MM.1S (cell line): Measurements from ENCODE around the gene THEM4.

Experiments used
- DNase-seq: peaks from one replicate; pipeline ENCODE4 v3.0.0-alpha.2; 2015
- H2AFZ ChIP-seq: fragments of 300-600 bp; sonication (generic); 2 replicates; pipeline ENCODE4 v1.6.0; 2016; ENCODE audit warnings: antibody characterized with exemption, low read length
- H3F3A ChIP-seq: fragments of 300-600 bp; sonication (generic); 2 replicates; pipeline ENCODE4 v1.6.1; 2016; ENCODE audit warnings: mild to moderate bottlenecking, antibody characterized with exemption, low read length, moderate library complexity, mixed read lengths; ENCODE audit not compliant: insufficient read depth
- H3K27ac ChIP-seq: fragments of 300-600 bp; sonication (generic); 2 replicates; pipeline ENCODE4 v1.5.1; 2016; ENCODE audit warnings: mild to moderate bottlenecking, low read length
- H3K27me3 ChIP-seq: fragments of 300-600 bp; sonication (generic); replicated peaks from 2 replicates; pipeline ENCODE4 v1.6.0; 2016; ENCODE audit warnings: low read length; ENCODE audit not compliant: insufficient read depth
- H3K36me3 ChIP-seq: fragments of 300-600 bp; sonication (generic); replicated peaks from 2 replicates; pipeline ENCODE4 v1.6.1; 2016; ENCODE audit warnings: mild to moderate bottlenecking, low read length, mixed read lengths; ENCODE audit not compliant: insufficient read depth
- H3K4me1 ChIP-seq: fragments of 300-600 bp; sonication (generic); 2 replicates; pipeline ENCODE4 v1.6.1; 2016; ENCODE audit warnings: low read length, mixed read lengths
- H3K4me2 ChIP-seq: fragments of 300-600 bp; sonication (generic); 2 replicates; pipeline ENCODE4 v1.6.0; 2016; ENCODE audit warnings: low read depth, low read length
- H3K4me3 ChIP-seq: fragments of 300-600 bp; sonication (generic); 2 replicates; pipeline ENCODE4 v1.5.1; 2016; ENCODE audit warnings: low read length, mixed read lengths
- H3K79me2 ChIP-seq: fragments of 300-600 bp; sonication (generic); 2 replicates; pipeline ENCODE4 v1.6.1; 2016; ENCODE audit warnings: mixed run types, low read length, mixed read lengths
- H3K9ac ChIP-seq: fragments of 300-600 bp; sonication (generic); 2 replicates; pipeline ENCODE4 v1.6.1; 2016; ENCODE audit warnings: low read length, mixed read lengths
- H3K9me2 ChIP-seq: fragments of 300-600 bp; sonication (generic); replicated peaks from 2 replicates; pipeline ENCODE4 v1.6.1; 2016; ENCODE audit warnings: mild to moderate bottlenecking, low read length, mixed read lengths; ENCODE audit not compliant: insufficient read depth
- H3K9me3 ChIP-seq: fragments of 300-600 bp; sonication (generic); replicated peaks from 2 replicates; pipeline ENCODE4 v1.6.1; 2016; ENCODE audit warnings: mild to moderate bottlenecking, low read length, mixed read lengths; ENCODE audit not compliant: insufficient read depth
- H4K20me1 ChIP-seq: fragments of 300-600 bp; sonication (generic); 2 replicates; pipeline ENCODE4 v1.6.1; 2016; ENCODE audit warnings: mild to moderate bottlenecking, low read length, moderate library complexity, mixed read lengths; ENCODE audit not compliant: insufficient read depth
- CTCF ChIP-seq: fragments of 300-600 bp; sonication (generic); IDR thresholded peaks from 2 replicates; pipeline ENCODE4 v1.5.1; 2016; ENCODE audit warnings: antibody characterized with exemption, low read length, mixed read lengths
- EZH2 ChIP-seq: fragments of 300-600 bp; sonication (generic); optimal IDR thresholded peaks from 2 replicates; pipeline ENCODE3; 2017; ENCODE audit warnings: low read depth, mild to moderate bottlenecking, antibody characterized with exemption, low read length, mixed read lengths
- EZH2phosphoT487 ChIP-seq: fragments of 300-600 bp; sonication (generic); IDR thresholded peaks from 2 replicates; pipeline ENCODE4 v1.6.1; 2018; ENCODE audit warnings: antibody characterized with exemption, low read length

Gene THEM4

GRCh38 chr1:151914076-151914475, 4.8 kb upstream of the THEM4 start:
- TF ChIP-seq EZH2: no peak
- no peak for TF ChIP-seq EZH2phosphoT487
- no peak for TF ChIP-seq CTCF
- H3K27me3 ChIP-seq: no peaks in the 10 kb centered on the region
- H3K9me3 ChIP-seq: no peaks in the 10 kb centered on the region
- DNase-seq: no peak
- no peaks in the 10 kb centered on the region for H3K9me2 ChIP-seq
- H3F3A ChIP-seq: peaks cover 18% of the 10 kb centered on the region
- H3K9ac ChIP-seq: no peak overlapping the region
- no peak overlapping the region for H3K27ac ChIP-seq
- no peak overlapping the region for H3K4me2 ChIP-seq
- H2AFZ ChIP-seq: no peak overlapping the region
- H3K36me3 ChIP-seq: no peaks in the 10 kb centered on the region
- no peaks in the 10 kb centered on the region for H3K79me2 ChIP-seq
- no peak overlapping the region for H3K4me3 ChIP-seq
- no peaks in the 10 kb centered on the region for H4K20me1 ChIP-seq
- H3K4me1 ChIP-seq: peaks cover 16% of the 10 kb centered on the region

DNA sequence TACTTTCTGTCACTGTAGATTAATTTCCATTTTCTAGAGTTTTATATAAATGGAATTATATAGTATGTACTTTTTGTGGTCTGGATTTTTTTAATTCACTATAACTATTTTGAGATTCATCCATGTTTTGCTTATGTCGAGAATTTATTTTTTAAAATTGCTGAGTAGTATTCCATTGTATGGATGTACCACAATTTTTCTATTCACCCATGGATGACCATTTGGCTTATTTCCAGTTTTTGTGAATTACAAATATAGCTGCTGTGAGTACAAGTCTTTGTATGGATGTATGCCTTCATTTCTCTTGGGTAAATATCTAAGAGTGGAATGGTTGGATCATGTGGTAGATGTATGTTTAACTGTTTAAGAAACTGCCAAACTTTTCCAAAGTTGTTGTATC, 3.7 kb upstream of the THEM4 start:
- no peaks in the 10 kb centered on the region for H3K36me3 ChIP-seq
- no peaks in the 10 kb centered on the region for H3K9me2 ChIP-seq
- no peak overlapping the region for H2AFZ ChIP-seq

GRCh38 chr1:151908228-151908691, 1.1 kb downstream of the THEM4 start:
- Histone ChIP-seq H3K4me3 (peak overlapping the region; percentile 80), H3K4me1 (peaks cover 12% of the 10 kb centered on the region; the same call in 1 of the 2 replicates), H3K27me3 (no peaks in the 10 kb centered on the region), H3K9ac (peak overlapping the region; percentile 80; the same call in 1 of the 2 replicates), H3F3A (peaks cover 21% of the 10 kb centered on the region), H3K36me3 (no peaks in the 10 kb centered on the region), H3K79me2 (peaks cover 36% of the 10 kb centered on the region), H3K9me2 (no peaks in the 10 kb centered on the region), H4K20me1 (no peaks in the 10 kb centered on the region), H2AFZ (no peak overlapping the region), H3K4me2 (peak overlapping the region; percentile 65), H3K9me3 (no peaks in the 10 kb centered on the region), H3K27ac (no peak overlapping the region)
- peak; percentile 75 for DNase-seq
- TF ChIP-seq EZH2 (no peak), CTCF (peak; percentile 76)

More for the DNA sequence above, 3.7 kb upstream of the THEM4 start:
- DNase-seq: no peak
- Histone ChIP-seq H3F3A (peaks cover 26% of the 10 kb centered on the region), H3K9me3 (no peaks in the 10 kb centered on the region), H3K4me2 (no peak overlapping the region), H3K4me1 (peaks cover 22% of the 10 kb centered on the region), H4K20me1 (no peaks in the 10 kb centered on the region), H3K27ac (no peak overlapping the region), H3K9ac (no peak overlapping the region), H3K4me3 (no peak overlapping the region), H3K27me3 (no peaks in the 10 kb centered on the region), H3K79me2 (peaks cover 8% of the 10 kb centered on the region)
- TF ChIP-seq EZH2phosphoT487 (no peak), CTCF (no peak), EZH2 (no peak)
